GM21447 (cell line): ENCODE data around the gene POM121L2.

Experiments
- ATAC-seq: cut with Tn5 transposase; IDR thresholded peaks from one replicate; pipeline ENCODE4 v1.9.1; 2021; ENCODE audit not compliant: unreplicated experiment

Gene POM121L2

DNA sequence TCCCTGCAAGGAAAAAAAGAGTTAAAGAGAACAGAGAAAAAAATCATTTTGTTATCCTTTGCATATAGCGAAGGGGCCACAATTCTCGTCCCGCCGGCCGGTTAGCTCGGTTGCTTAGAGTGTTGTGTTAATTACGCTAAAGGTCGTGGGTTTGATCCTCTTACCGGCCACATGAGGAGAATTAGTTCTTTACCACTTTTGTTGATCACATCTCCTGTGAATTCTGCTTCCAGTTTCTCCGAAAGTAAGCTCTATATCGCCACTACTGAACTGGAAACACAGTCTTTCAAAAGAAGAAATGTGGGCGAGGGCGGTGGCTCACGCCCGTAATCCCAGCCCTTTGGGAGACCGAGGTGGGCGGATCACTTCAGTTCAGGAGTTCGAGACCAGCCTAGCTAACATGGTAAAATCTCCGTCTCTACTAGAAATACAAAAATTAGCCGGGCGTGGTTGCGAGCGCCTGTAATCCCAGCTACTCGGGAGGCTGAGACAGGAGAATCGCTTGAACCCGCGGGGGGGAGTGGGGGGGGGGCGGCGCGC is 51.2 kb downstream of the POM121L2 start:
- ATAC-seq, result no peak

GRCh38 chr6:27260369-27260768 is 51.7 kb downstream of the POM121L2 start:
- ATAC-seq, result no peak
